WERI-Rb-1 (cell line): Measurements from ENCODE around the gene HSD17B8.
"Not testable (repeated sequence)": the region's sequence is repeated elsewhere in the genome, so short reads cannot be mapped to it uniquely, and the experiment has no call there.

ENCODE experiments used
- DNase-seq: peaks from one replicate; pipeline ENCODE4 v3.0.0-alpha.2; 2020
- H3K27ac ChIP-seq: fragments of 250-450 bp; sonication (Bioruptor Pico); 2 replicates; pipeline ENCODE4 v1.5.1; 2020; ENCODE audit warnings: mild to moderate bottlenecking, moderate library complexity
- H3K27me3 ChIP-seq: fragments of 250-450 bp; sonication (Bioruptor Pico); 2 replicates; pipeline ENCODE4 v1.5.1; 2021; ENCODE audit warnings: mild to moderate bottlenecking, low read depth, moderate library complexity; ENCODE audit not compliant: insufficient read depth, severe bottlenecking
- H3K36me3 ChIP-seq: fragments of 250-450 bp; sonication (Bioruptor Pico); 2 replicates; pipeline ENCODE4 v1.5.1; 2020; ENCODE audit warnings: mild to moderate bottlenecking, moderate library complexity
- H3K4me3 ChIP-seq: 2 replicates; pipeline ENCODE4 v1.5.1; 2011; ENCODE audit warnings: low read depth, mild to moderate bottlenecking, control low read depth, low read length
- H3K9me3 ChIP-seq: fragments of 250-450 bp; sonication (Bioruptor Pico); 2 replicates; pipeline ENCODE4 v1.5.1; 2021; ENCODE audit warnings: mild to moderate bottlenecking, moderate library complexity; ENCODE audit not compliant: severe bottlenecking
- CTCF ChIP-seq: IDR thresholded peaks from 2 replicates; pipeline ENCODE4 v1.5.1; 2011; ENCODE audit warnings: low read depth, mild to moderate bottlenecking, control low read depth, inconsistent platforms, low read length

HSD17B8 gene

DNA sequence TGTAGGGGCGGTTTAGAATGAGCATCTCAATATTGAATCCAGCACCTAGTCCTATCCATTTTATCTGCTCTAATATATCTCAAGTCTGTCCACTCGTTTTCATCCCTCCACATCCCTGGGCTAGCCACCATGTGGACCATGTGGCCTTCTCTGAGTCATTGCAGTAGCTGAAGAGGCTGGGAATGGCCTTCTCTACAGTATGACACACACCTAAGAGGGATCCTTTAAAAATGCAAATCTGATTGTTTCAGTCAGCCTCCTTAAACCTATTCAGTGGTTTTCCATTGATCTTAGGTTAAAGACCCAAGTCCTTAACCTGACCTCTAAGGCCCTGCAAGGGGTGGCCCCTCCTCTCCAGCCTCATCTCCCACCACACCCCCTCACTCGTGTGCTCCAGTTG, 13.2 kb downstream of the HSD17B8 start:
- TF ChIP-seq CTCF = no peak
- no peak for DNase-seq
- H3K27ac ChIP-seq = no peak overlapping the region
- no peaks in the 10 kb centered on the region for H3K36me3 ChIP-seq
- no peaks in the 10 kb centered on the region for H3K27me3 ChIP-seq
- H3K4me3 ChIP-seq = no peak overlapping the region
- H3K9me3 ChIP-seq = no peaks in the 10 kb centered on the region

- DNase-seq, H3K27ac ChIP-seq, H3K27me3 ChIP-seq, H3K36me3 ChIP-seq, H3K4me3 ChIP-seq, H3K9me3 ChIP-seq: not testable (repeated sequence)
Measured at GRCh38 chr6:33226503-33227120, 22.2 kb downstream of the HSD17B8 start.

GRCh38 chr6:33235221-33235634, 30.8 kb downstream of the HSD17B8 start:
- H3K36me3 ChIP-seq = no peaks in the 10 kb centered on the region
- DNase-seq = no peak
- peaks cover 2% of the 10 kb centered on the region for H3K9me3 ChIP-seq
- TF ChIP-seq CTCF = no peak
- H3K27me3 ChIP-seq = no peaks in the 10 kb centered on the region
- no peak overlapping the region for H3K27ac ChIP-seq
- no peak overlapping the region for H3K4me3 ChIP-seq

DNA sequence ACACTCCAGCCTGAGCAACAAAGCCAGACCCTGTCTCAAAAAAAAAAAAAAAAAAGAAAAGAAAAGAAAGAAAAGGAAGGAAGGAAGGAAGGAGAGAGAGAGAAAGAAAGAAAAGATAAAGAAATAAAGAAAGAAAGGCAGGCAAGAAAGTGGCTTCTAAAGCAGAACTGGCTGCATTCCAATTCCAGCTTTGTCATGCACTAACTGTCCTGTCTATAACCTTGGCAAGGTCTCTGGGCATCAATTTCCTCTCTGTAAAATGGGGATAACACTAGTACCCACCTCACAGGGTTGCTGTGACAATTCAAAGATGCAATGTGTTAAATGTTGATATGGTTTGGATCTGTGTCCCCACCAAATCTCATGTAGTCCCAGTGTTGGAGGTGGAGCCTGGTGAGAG, 31.9 kb downstream of the HSD17B8 start:
- no peak overlapping the region for H3K4me3 ChIP-seq
- no peak for DNase-seq
- H3K36me3 ChIP-seq = no peaks in the 10 kb centered on the region
- H3K27ac ChIP-seq = no peak overlapping the region
- H3K9me3 ChIP-seq = peaks cover 2% of the 10 kb centered on the region
- H3K27me3 ChIP-seq = no peaks in the 10 kb centered on the region
- no peak for TF ChIP-seq CTCF

- Histone ChIP-seq H3K4me3 (no peak overlapping the region), H3K27me3 (no peaks in the 10 kb centered on the region), H3K27ac (no peak overlapping the region), H3K36me3 (no peaks in the 10 kb centered on the region), H3K9me3 (peaks cover 2% of the 10 kb centered on the region)
- no peak for TF ChIP-seq CTCF
- no peak for DNase-seq
Measured at GRCh38 chr6:33236852-33237251, 32.4 kb downstream of the HSD17B8 start.

GRCh38 chr6:33237741-33238140, 33.3 kb downstream of the HSD17B8 start:
- Histone ChIP-seq H3K27me3 (no peaks in the 10 kb centered on the region), H3K36me3 (no peaks in the 10 kb centered on the region), H3K4me3 (no peak overlapping the region), H3K9me3 (peaks cover 2% of the 10 kb centered on the region), H3K27ac (no peak overlapping the region)
- DNase-seq = no peak
- no peak for TF ChIP-seq CTCF
